Heart left ventricle (tissue), 13 donors: ENCODE results near the gene PRSS36.

Experiments
- POLR2A ChIP-seq, 2 donors: fragments of 450-650 bp; IDR thresholded peaks; one replicate each; pipeline ENCODE4 v1.6.1; 2017; ENCODE audit warnings: antibody characterized with exemption in 2 of 2, mild to moderate bottlenecking in 2 of 2, moderate library complexity in 2 of 2
- TF ChIP-seq, protein P1 (sequence below), 12 donors: fragments of 200-600 bp; sonication (generic) in 4 of 12; IDR thresholded peaks; one replicate each; pipeline versions ENCODE4 v1.5.0 to v1.8.0; 2018 to 2022; ENCODE audit warnings: antibody characterized with exemption in 12 of 12, mild to moderate bottlenecking in 5 of 12
- donor health status: ischemic (EF 13 %, LVEDD 7.1; RV severe dilation, severe dysfunction).
- donor health status: DM: no; HTN: yes; CAD: no.
- donor health status: DM: no; HTN: no; CAD: no.
- donor health status: ischemic (EF 25% LVEDD 6.9; RV normal size, moderate dysfunction).
- donor health status: ischemic (EF 25% LVEDD 5.7; RV mildly dilated, moderate dysfunction).
- donor health status: ischemic (EF 35%, LVEDD 5.7; RV mildly dilated, moderate dysfunction).
- donor health status: nonischemic (EF 11% LVEDD 7.7; RV severe dilation, severe dysfunction).
- donor health status: DM: yes; HTN: yes; CAD: no.
- donor health status: PGD.
- donor health status: ischemic (EF 29% LVEDD 5.4; RV normal size, mild dysfunction).
- donor health status: nonischemic (EF 23%, LVEDD 6.1; RV moderate dilation, normal function).

DNA sequence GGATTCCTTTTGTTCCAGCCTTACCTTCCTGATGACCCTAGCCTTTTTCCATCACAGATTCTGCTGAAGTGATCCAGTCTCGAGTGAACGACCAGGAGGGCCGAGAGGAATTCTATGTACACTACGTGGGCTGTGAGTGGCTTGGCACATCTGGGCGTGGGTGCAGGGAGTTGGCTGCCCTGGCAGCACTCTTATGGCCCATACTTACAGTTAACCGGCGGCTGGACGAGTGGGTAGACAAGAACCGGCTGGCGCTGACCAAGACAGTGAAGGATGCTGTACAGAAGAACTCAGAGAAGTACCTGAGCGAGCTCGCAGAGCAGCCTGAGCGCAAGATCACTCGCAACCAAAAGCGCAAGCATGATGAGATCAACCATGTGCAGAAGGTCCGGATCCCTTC, 29.7 kb downstream of the PRSS36 start:
- TF ChIP-seq POLR2A (IDR thresholded peaks at IDR 0.05) = no peak
- TF ChIP-seq, protein P1, sequence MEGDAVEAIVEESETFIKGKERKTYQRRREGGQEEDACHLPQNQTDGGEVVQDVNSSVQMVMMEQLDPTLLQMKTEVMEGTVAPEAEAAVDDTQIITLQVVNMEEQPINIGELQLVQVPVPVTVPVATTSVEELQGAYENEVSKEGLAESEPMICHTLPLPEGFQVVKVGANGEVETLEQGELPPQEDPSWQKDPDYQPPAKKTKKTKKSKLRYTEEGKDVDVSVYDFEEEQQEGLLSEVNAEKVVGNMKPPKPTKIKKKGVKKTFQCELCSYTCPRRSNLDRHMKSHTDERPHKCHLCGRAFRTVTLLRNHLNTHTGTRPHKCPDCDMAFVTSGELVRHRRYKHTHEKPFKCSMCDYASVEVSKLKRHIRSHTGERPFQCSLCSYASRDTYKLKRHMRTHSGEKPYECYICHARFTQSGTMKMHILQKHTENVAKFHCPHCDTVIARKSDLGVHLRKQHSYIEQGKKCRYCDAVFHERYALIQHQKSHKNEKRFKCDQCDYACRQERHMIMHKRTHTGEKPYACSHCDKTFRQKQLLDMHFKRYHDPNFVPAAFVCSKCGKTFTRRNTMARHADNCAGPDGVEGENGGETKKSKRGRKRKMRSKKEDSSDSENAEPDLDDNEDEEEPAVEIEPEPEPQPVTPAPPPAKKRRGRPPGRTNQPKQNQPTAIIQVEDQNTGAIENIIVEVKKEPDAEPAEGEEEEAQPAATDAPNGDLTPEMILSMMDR (IDR thresholded peaks at IDR 0.05) = no peak
